Upper lobe of left lung (tissue), 6 donors: ENCODE data around the gene WWC1. TPM values are rescaled to one million over a fixed set of nuclear protein-coding genes. Genes with fewer than 3 reads are reported as not detected.

Source experiments
- ATAC-seq, 2 donors: fragments of 200-7000 bp; cut with Tn5 transposase; one replicate each; pipeline ENCODE4 v1.9.1; 2022; ENCODE audit warnings: mild to moderate bottlenecking in 2 of 2, moderate library complexity in 2 of 2; ENCODE audit not compliant: low FRiP score in 2 of 2
- DNase-seq, 2 donors: peaks; one replicate each; pipeline ENCODE4 v3.0.0-alpha.2; 2019 to 2020
- H3K27ac ChIP-seq, 4 donors: fragments of 200-600 bp; sonication (generic); one replicate each; pipeline ENCODE4 v1.5.1; 2016 to 2019
- H3K27me3 ChIP-seq, 4 donors: fragments of 200-600 bp; sonication (generic); one replicate each; pipeline ENCODE4 v1.5.1; 2017 to 2019
- H3K36me3 ChIP-seq, 4 donors: fragments of 200-600 bp; sonication (generic); one replicate each; pipeline ENCODE4 v1.5.1; 2016 to 2019
- H3K4me1 ChIP-seq, 4 donors: fragments of 200-600 bp; sonication (generic); one replicate each; pipeline ENCODE4 v1.5.1; 2018 to 2019
- H3K4me3 ChIP-seq, 4 donors: fragments of 200-600 bp; sonication (generic); one replicate each; pipeline ENCODE4 v1.5.1; 2017 to 2019; ENCODE audit warnings: mild to moderate bottlenecking in 2 of 4, moderate library complexity in 1 of 4
- H3K9me3 ChIP-seq, 4 donors: fragments of 200-600 bp; sonication (generic); one replicate each; pipeline ENCODE4 v1.5.1; 2018 to 2019
- EP300 ChIP-seq, 4 donors: sonication (generic); formaldehyde crosslinking; IDR thresholded peaks; one replicate each; pipeline ENCODE4 v1.5.1; 2017; ENCODE audit warnings: antibody characterized with exemption in 4 of 4, control low read depth in 2 of 4
- POLR2A ChIP-seq, 4 donors: fragments of 450-650 bp; IDR thresholded peaks; one replicate each; pipeline ENCODE4 v1.5.1; 2016 to 2017; ENCODE audit warnings: antibody characterized with exemption in 4 of 4, mild to moderate bottlenecking in 2 of 4
- POLR2AphosphoS5 ChIP-seq, 2 donors: sonication (generic); formaldehyde crosslinking; IDR thresholded peaks; one replicate each; pipeline ENCODE4 v1.5.1; 2017; ENCODE audit warnings: antibody characterized with exemption in 2 of 2
- WGBS, 2 donors: methylation state at CpG; one replicate each; pipeline ENCODE4 v1.1.5; 2017 to 2018; 5-methylcytosine and 5-hydroxymethylcytosine counted together
- total RNA-seq, 6 donors: library from RNA; depleted of rRNA in 4 of 6; stranded (reverse); fragments of >200 nt in 4 of 6; gene quantifications; one replicate each; pipeline versions ENCODE4 v1.1.0 to v1.2.1, GENCODE V29; 2016 to 2021
- TF ChIP-seq, protein P1 (sequence below), 6 experiments: fragments of 450-650 bp in 4 of 6; fragments of 200-600 bp in 2 of 6; sonication (generic) in 2 of 6; IDR thresholded peaks; one replicate each; pipeline ENCODE4 v1.5.1; 2016 to 2019; ENCODE audit warnings: antibody characterized with exemption in 6 of 6
- donor health status: DM: no; HTN: no; CAD: no; lungs with moderate emphysema.
- donor health status: DM: no; HTN: yes; CAD: no; lungs with severe emphysema.

WWC1 gene
- total RNA-seq, 6 donors from 2014 or later = 64.9 to 99.1 (median 86.4) TPM

DNA sequence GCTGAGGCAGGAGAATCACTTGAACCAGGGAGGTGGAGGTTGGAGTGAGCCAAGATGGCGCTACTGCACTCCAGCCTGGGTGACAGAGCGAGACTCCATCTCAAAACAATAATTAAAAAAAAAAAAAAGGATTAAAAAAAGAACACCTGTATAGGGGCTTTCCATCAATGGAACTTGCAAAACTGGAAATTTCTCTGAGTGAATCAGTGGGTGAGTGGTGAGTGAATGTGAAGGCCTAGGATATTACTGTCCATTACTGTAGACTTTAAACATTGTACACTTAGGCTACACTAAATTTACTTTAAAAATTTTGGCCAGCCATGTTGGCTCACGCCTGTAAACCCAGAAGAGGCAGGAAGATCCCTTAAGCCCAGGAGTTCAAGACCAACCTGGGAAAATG, 189.2 kb downstream of the WWC1 start:
- H3K9me3 ChIP-seq = no peaks in the 10 kb centered on the region

DNA sequence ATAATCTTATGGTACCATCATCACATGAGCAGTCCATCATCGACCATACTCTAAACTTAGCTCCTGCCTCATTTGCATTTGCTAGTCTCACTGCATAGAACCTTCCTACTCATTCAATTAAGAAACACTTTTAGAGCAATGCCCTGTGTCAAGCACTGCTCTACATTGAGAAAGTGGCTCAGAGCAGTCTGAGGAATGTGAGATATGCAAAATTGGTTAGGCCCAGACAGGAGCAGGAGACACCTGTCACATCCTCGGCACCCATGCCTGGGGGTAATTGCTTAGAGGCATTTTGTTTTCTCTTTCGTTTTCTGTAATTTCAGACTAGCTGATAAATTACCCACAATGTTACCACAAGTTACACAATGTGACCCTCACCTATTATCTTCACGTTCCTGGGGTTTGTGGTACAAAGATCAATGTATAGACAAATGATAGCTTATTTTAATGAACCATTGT, 189.9 kb downstream of the WWC1 start:
- H3K27me3 ChIP-seq = no peaks in the 10 kb centered on the region
- no peak for TF ChIP-seq POLR2A (IDR thresholded peaks at IDR 0.05)
- TF ChIP-seq, protein P1, sequence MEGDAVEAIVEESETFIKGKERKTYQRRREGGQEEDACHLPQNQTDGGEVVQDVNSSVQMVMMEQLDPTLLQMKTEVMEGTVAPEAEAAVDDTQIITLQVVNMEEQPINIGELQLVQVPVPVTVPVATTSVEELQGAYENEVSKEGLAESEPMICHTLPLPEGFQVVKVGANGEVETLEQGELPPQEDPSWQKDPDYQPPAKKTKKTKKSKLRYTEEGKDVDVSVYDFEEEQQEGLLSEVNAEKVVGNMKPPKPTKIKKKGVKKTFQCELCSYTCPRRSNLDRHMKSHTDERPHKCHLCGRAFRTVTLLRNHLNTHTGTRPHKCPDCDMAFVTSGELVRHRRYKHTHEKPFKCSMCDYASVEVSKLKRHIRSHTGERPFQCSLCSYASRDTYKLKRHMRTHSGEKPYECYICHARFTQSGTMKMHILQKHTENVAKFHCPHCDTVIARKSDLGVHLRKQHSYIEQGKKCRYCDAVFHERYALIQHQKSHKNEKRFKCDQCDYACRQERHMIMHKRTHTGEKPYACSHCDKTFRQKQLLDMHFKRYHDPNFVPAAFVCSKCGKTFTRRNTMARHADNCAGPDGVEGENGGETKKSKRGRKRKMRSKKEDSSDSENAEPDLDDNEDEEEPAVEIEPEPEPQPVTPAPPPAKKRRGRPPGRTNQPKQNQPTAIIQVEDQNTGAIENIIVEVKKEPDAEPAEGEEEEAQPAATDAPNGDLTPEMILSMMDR (IDR thresholded peaks at IDR 0.05) = no peak
- TF ChIP-seq EP300 (IDR thresholded peaks at IDR 0.05) = no peak
- H3K9me3 ChIP-seq = no peaks in the 10 kb centered on the region
- no peaks in the 10 kb centered on the region for H3K36me3 ChIP-seq
- H3K4me1 ChIP-seq = peaks cover 0 to 5% (median 0%) of the 10 kb centered on the region in 4 donors
- ATAC-seq (no peak), DNase-seq (no peak)
- no peak overlapping the region for H3K27ac ChIP-seq
- WGBS, 2 donors = 44 to 55% methylated on average over 4 of the region's 4 CpGs
- H3K4me3 ChIP-seq = no peak overlapping the region

More for the DNA sequence above, 189.2 kb downstream of the WWC1 start:
- TF ChIP-seq EP300 (IDR thresholded peaks at IDR 0.05) = no peak
- TF ChIP-seq, protein P1 (IDR thresholded peaks at IDR 0.05) = no peak
- TF ChIP-seq POLR2A (IDR thresholded peaks at IDR 0.05) = no peak
- TF ChIP-seq POLR2AphosphoS5 (IDR thresholded peaks at IDR 0.05) = no peak
- no peak overlapping the region for H3K4me3 ChIP-seq
- H3K27me3 ChIP-seq = no peaks in the 10 kb centered on the region
- no peak for ATAC-seq
- H3K4me1 ChIP-seq = no peaks in the 10 kb centered on the region
- no peak overlapping the region for H3K27ac ChIP-seq
- 90 to 95% methylated on average over 3 of the region's 3 CpGs for WGBS, 2 donors
- DNase-seq = no peak
- no peaks in the 10 kb centered on the region for H3K36me3 ChIP-seq

DNA sequence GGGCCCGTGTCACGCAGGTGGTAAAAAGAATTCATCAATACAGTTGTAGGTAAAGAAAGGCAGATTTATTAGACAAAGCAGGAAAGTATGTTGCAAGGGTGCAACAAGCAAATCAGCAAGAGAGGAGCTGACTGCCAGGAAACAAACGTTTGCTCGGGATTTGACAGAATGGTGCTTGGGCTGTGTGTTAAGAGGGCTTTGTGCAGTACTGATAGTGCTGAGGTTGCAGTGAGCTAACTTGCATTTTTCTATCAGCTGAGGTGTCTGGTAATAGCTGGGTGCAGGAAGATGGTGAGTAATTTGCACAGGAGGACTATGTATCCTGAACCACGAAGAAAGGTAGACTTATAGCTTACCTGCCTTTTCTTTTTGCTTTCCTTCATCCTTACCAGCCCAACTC, 190.9 kb downstream of the WWC1 start:
- no peaks in the 10 kb centered on the region for H3K9me3 ChIP-seq
- no peaks in the 10 kb centered on the region for H3K27me3 ChIP-seq
- H3K36me3 ChIP-seq = no peaks in the 10 kb centered on the region
- TF ChIP-seq, protein P1 (IDR thresholded peaks at IDR 0.05) = no peak
- TF ChIP-seq POLR2AphosphoS5 (IDR thresholded peaks at IDR 0.05) (no peak), EP300 (IDR thresholded peaks at IDR 0.05) (no peak), POLR2A (IDR thresholded peaks at IDR 0.05) (no peak)
- H3K4me1 ChIP-seq = peaks cover 3 to 8% (median 6%) of the 10 kb centered on the region in 4 donors
- H3K27ac ChIP-seq = no peak overlapping the region
- DNase-seq = no peak
- ATAC-seq = no peak
- 70 to 71% methylated on average over 5 of the region's 5 CpGs for WGBS, 2 donors
- no peak overlapping the region for H3K4me3 ChIP-seq

DNA sequence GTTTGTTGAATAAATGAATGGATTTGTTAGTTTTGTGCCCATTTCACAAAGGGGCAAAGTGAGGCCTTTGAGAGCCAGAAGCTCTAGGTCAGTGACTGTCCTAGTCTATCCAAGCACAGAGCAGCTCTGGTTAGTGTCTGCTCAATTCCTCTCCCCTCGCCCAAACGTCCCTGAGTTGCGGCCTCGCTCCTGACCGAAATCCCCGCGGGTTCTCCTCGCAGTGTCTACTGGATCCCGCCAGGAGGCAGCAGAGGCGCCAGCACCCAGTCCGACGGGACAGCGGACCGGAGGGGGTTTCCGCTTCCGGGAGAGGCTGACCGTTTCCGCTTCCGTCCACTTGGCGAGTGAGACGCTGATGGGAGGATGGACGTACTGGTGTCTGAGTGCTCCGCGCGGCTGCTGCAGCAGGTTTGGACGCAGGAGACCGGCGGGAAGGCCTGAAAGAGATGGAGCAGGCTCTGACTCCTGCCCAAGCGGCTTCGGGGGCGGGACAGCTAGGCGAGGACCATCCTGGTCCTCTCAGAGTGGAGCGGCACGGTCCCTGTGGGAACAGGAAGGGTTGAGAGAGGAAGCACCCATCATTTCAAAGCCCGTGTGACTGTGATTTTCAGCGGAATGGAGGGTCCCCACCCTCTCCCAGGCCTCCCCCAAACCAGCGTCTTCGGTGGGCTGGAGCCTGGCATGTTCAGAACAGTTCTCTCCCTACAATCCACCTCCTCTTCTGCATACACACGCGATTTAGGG, 194.9 kb downstream of the WWC1 start, which contains the start of gene RARS1:
TSS of gene RARS1 (plus strand) at position 336 of the 744 bp plus-strand sequence. CDS start at position 364, 28 bp downstream.
- H3K27me3 ChIP-seq = no peaks in the 10 kb centered on the region
- peak; percentile 98 to 100 for ATAC-seq
- peak within 1 kb of the TSS; percentile 77 to 92 (median 82) for H3K4me3 ChIP-seq
- peak within 1 kb of the TSS; percentile 33 to 81 (median 78) for H3K27ac ChIP-seq
- TF ChIP-seq, protein P1 (IDR thresholded peaks at IDR 0.05) = peak; percentile 89 to 97 (median 92)
- peak; percentile 95 for TF ChIP-seq POLR2AphosphoS5 (IDR thresholded peaks at IDR 0.05)
- TF ChIP-seq POLR2A (IDR thresholded peaks at IDR 0.05) = peak in 3 of 4 donors; percentile 61 to 90 (median 69)
- peak in 1 of 4 donors; percentile 73 for TF ChIP-seq EP300 (IDR thresholded peaks at IDR 0.05)
- H3K36me3 ChIP-seq = peaks cover 12 to 34% (median 31%) of the 10 kb centered on the region in 4 donors
- 0% methylated on average over 7 to 25 of the region's 40 CpGs for WGBS, 2 donors
- peak; percentile 93 to 95 for DNase-seq
- peaks cover 9 to 14% (median 11%) of the 10 kb centered on the region in 4 donors for H3K4me1 ChIP-seq
- H3K9me3 ChIP-seq = no peaks in the 10 kb centered on the region
